NCI-H2029 treated with DMSO at 0.1 percent for 48 hours (cell line): ENCODE results near the gene TLR4.
A peak's percentile ranks its signal among the peaks of the same experiment; 100 is the strongest.

ENCODE experiments used
- DNase-seq: peaks from one replicate; lab custom pipeline; 2025; lab: John Stamatoyannopoulos, UW

The TLR4 gene

GRCh38 chr9:117704024-117704575 lies at the start of gene TLR4:
Gene TLR4, plus strand, starts transcription at chr9:117704403. Its CDS starts 70 bp downstream, at chr9:117704473.
- DNase-seq = no peak

- DNase-seq = no peak
These were observed 48.2 kb upstream of the TLR4 start for GRCh38 chr9:117656002-117656401.

GRCh38 chr9:117662651-117663050 lies 41.6 kb upstream of the TLR4 start:
- no peak for DNase-seq

- no peak for DNase-seq
These were observed 39.8 kb upstream of the TLR4 start for GRCh38 chr9:117664419-117664818.

- no peak for DNase-seq
These were observed 38.4 kb upstream of the TLR4 start for GRCh38 chr9:117665601-117666385.

GRCh38 chr9:117671468-117671867 lies 32.7 kb upstream of the TLR4 start:
- no peak for DNase-seq

- no peak for DNase-seq
These were observed 31.8 kb upstream of the TLR4 start for GRCh38 chr9:117672369-117672768.

GRCh38 chr9:117677572-117677971 lies 26.6 kb upstream of the TLR4 start:
- DNase-seq = no peak

GRCh38 chr9:117678871-117679270 lies 25.3 kb upstream of the TLR4 start:
- DNase-seq = no peak

- no peak for DNase-seq
These were observed 24.8 kb upstream of the TLR4 start for GRCh38 chr9:117679416-117679815.

- no peak for DNase-seq
These were observed 22.3 kb upstream of the TLR4 start for GRCh38 chr9:117681888-117682287.

- no peak for DNase-seq
These were observed 21.1 kb upstream of the TLR4 start for GRCh38 chr9:117682955-117683710.

GRCh38 chr9:117687532-117687931 lies 16.7 kb upstream of the TLR4 start:
- no peak for DNase-seq

GRCh38 chr9:117691367-117691766 lies 12.8 kb upstream of the TLR4 start:
- DNase-seq = no peak

- DNase-seq = no peak
These were observed 8.0 kb upstream of the TLR4 start for GRCh38 chr9:117696154-117696553.

- no peak for DNase-seq
These were observed 7.2 kb upstream of the TLR4 start for GRCh38 chr9:117697046-117697445.

GRCh38 chr9:117703537-117703936 lies 666 bp upstream of the TLR4 start:
- DNase-seq = no peak

GRCh38 chr9:117704597-117704996 lies 394 bp downstream of the TLR4 start:
- no peak for DNase-seq

GRCh38 chr9:117705386-117705785 lies 1.2 kb downstream of the TLR4 start:
- no peak for DNase-seq

- peak; percentile 49 for DNase-seq
These were observed 2.4 kb downstream of the TLR4 start for GRCh38 chr9:117706421-117707116.

GRCh38 chr9:117707561-117707960 lies 3.4 kb downstream of the TLR4 start:
- no peak for DNase-seq

GRCh38 chr9:117709936-117710335 lies 5.7 kb downstream of the TLR4 start:
- no peak for DNase-seq
